Endothelial cell of umbilical vein (primary cell): ENCODE data around the gene NRG3.

ENCODE experiments used
- EZH2 ChIP-seq: IDR thresholded peaks from 2 replicates; pipeline ENCODE4 v1.6.1; 2012; ENCODE audit warnings: borderline replicate concordance, low read depth, mild to moderate bottlenecking, moderate library complexity, low read length, inconsistent platforms; ENCODE audit not compliant: severe bottlenecking
- FOS ChIP-seq: IDR thresholded peaks from 2 replicates; pipeline ENCODE4 v1.6.1; 2011; ENCODE audit warnings: mild to moderate bottlenecking, low read length, moderate library complexity, borderline replicate concordance; ENCODE audit not compliant: insufficient read depth
- JUN ChIP-seq: IDR thresholded peaks from 2 replicates; pipeline ENCODE4 v1.6.1; 2011; ENCODE audit warnings: borderline replicate concordance, low read depth; ENCODE audit not compliant: insufficient read length, insufficient read depth
- POLR2A ChIP-seq: IDR thresholded peaks from 2 replicates; pipeline ENCODE4 v1.6.1; 2012; ENCODE audit warnings: low read depth, mild to moderate bottlenecking, control low read depth, low read length
- POLR2AphosphoS5 ChIP-seq: IDR thresholded peaks from 2 replicates; pipeline ENCODE4 v1.6.1; 2012; ENCODE audit warnings: low read depth, mild to moderate bottlenecking, control low read depth, low read length, moderate library complexity; ENCODE audit not compliant: insufficient read depth
- TF ChIP-seq, protein P1 (sequence below), 2 donors: IDR thresholded peaks; 1 replicate in 1 of 2; 2 replicates in 1 of 2; pipeline ENCODE4 v1.5.1; 2011; ENCODE audit warnings: low read length in 2 of 2, mild to moderate bottlenecking in 2 of 2, moderate library complexity in 2 of 2, control low read depth in 1 of 2, inconsistent platforms in 1 of 2, low read depth in 1 of 2; ENCODE audit not compliant: insufficient read depth in 1 of 2; ENCODE audit errors: extremely low read depth in 1 of 2

- TF ChIP-seq FOS, result no peak
- TF ChIP-seq POLR2A, result no peak
- TF ChIP-seq, protein P1, sequence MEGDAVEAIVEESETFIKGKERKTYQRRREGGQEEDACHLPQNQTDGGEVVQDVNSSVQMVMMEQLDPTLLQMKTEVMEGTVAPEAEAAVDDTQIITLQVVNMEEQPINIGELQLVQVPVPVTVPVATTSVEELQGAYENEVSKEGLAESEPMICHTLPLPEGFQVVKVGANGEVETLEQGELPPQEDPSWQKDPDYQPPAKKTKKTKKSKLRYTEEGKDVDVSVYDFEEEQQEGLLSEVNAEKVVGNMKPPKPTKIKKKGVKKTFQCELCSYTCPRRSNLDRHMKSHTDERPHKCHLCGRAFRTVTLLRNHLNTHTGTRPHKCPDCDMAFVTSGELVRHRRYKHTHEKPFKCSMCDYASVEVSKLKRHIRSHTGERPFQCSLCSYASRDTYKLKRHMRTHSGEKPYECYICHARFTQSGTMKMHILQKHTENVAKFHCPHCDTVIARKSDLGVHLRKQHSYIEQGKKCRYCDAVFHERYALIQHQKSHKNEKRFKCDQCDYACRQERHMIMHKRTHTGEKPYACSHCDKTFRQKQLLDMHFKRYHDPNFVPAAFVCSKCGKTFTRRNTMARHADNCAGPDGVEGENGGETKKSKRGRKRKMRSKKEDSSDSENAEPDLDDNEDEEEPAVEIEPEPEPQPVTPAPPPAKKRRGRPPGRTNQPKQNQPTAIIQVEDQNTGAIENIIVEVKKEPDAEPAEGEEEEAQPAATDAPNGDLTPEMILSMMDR (IDR thresholded peaks at IDR 0.05; ENCODE audit: extremely low read depth in 1 of 2, insufficient read depth in 1 of 2, low read depth in 1 of 2, low read length in 2 of 2), result no peak
- TF ChIP-seq EZH2, result no peak
- no peak for TF ChIP-seq JUN
- TF ChIP-seq POLR2AphosphoS5, result no peak
Observed at GRCh38 chr10:82284180-82284579, 409.2 kb downstream of the NRG3 start.
